HG03432 (cell line): Measurements from ENCODE around the gene POLD3.

Experiments
- ATAC-seq: cut with Tn5 transposase; IDR thresholded peaks from one replicate; pipeline ENCODE4 v1.9.1; 2021; ENCODE audit warnings: mild to moderate bottlenecking, moderate library complexity; ENCODE audit not compliant: unreplicated experiment

POLD3 gene

GRCh38 chr11:74592441-74593362 lies at the start of gene POLD3:
Gene POLD3, plus strand, starts transcription at chr11:74592582. Its CDS starts 77 bp downstream, at chr11:74592659.
- peak; percentile 96 for ATAC-seq

- ATAC-seq = no peak
Measured at GRCh38 chr11:74543991-74544390, 48.4 kb upstream of the POLD3 start.

GRCh38 chr11:74546752-74547151 lies 45.6 kb upstream of the POLD3 start:
- no peak for ATAC-seq

- no peak for ATAC-seq
Measured at GRCh38 chr11:74550991-74551753, 41.2 kb upstream of the POLD3 start.

GRCh38 chr11:74551754-74552145 lies 40.6 kb upstream of the POLD3 start:
- no peak for ATAC-seq

- no peak for ATAC-seq
Measured at GRCh38 chr11:74557526-74557925, 34.9 kb upstream of the POLD3 start.

- ATAC-seq = no peak
Measured at GRCh38 chr11:74559110-74559933, 33.1 kb upstream of the POLD3 start.

GRCh38 chr11:74559934-74560309 lies 32.5 kb upstream of the POLD3 start:
- ATAC-seq = no peak

GRCh38 chr11:74566146-74566960 lies 26.0 kb upstream of the POLD3 start:
- ATAC-seq = no peak

- ATAC-seq = no peak
Measured at GRCh38 chr11:74568028-74568427, 24.4 kb upstream of the POLD3 start.

- no peak for ATAC-seq
Measured at GRCh38 chr11:74570266-74571061, 21.9 kb upstream of the POLD3 start.

GRCh38 chr11:74571062-74571399 lies 21.4 kb upstream of the POLD3 start:
- no peak for ATAC-seq

- ATAC-seq = no peak
Measured at GRCh38 chr11:74572349-74572748, 20.0 kb upstream of the POLD3 start.

- no peak for ATAC-seq
Measured at GRCh38 chr11:74574563-74574962, 17.8 kb upstream of the POLD3 start.

- ATAC-seq = no peak
Measured at GRCh38 chr11:74575999-74576398, 16.4 kb upstream of the POLD3 start.

GRCh38 chr11:74577181-74577580 lies 15.2 kb upstream of the POLD3 start:
- no peak for ATAC-seq

GRCh38 chr11:74577624-74578396 lies 14.6 kb upstream of the POLD3 start:
- ATAC-seq = no peak

GRCh38 chr11:74579577-74580270 lies 12.7 kb upstream of the POLD3 start:
- no peak for ATAC-seq
